IPS-18c (cell line): ENCODE results near the gene NFE2L2.
"Not testable (repeated sequence)": the region's sequence is repeated elsewhere in the genome, so short reads cannot be mapped to it uniquely, and the experiment has no call there.

Source experiments
- H3K4me3 ChIP-seq: 2 replicates; pipeline ENCODE4 v1.7.0; 2013; ENCODE audit warnings: low read depth, mild to moderate bottlenecking, low read length, moderate library complexity; ENCODE audit not compliant: insufficient read depth
- H3K9me3 ChIP-seq: one replicate; pipeline ENCODE4 v1.6.1; 2013; ENCODE audit warnings: mild to moderate bottlenecking, low read length, moderate library complexity; ENCODE audit not compliant: control insufficient read depth, insufficient read depth

Gene NFE2L2

GRCh38 chr2:177283906-177284305 lies 19.4 kb upstream of the NFE2L2 start:
- no peaks in the 10 kb centered on the region for H3K9me3 ChIP-seq
- no peak overlapping the region for H3K4me3 ChIP-seq

DNA sequence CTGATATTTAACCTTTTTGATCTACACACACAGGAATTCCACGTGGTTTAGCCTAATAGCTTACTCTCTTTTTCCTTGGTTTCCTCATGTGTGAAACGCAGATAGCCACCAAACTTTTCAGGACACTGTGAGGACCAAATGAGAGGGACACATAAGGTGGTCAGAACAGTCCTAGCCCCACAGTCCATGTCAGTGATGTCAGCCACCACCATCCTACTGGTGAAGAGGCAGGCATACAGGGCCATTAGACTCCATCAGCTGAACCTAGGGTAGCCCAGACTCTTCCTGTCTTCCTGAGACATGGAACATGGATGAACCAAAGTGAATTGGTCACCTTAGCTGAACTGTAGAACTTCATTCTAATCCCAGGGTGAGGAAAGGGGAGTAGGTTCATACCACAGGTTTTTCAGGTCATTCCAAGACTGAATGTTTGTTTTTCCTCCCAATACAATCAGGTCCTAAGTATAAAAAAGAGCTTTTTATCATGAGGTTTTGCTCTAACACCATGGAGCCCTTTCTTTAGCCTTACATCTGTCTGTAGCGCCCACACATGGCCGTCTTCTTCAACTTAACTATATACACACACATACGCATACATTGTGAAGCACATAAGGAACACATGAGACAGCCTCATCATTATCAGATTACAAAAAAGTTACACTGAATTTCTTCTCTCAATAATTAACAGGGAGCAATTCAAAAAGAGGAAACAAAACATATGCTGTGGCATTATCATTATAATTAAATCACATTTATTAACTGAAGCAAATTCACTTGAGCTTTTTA lies 18.5 kb upstream of the NFE2L2 start:
- Histone ChIP-seq H3K4me3 (no peak overlapping the region), H3K9me3 (no peaks in the 10 kb centered on the region)

DNA sequence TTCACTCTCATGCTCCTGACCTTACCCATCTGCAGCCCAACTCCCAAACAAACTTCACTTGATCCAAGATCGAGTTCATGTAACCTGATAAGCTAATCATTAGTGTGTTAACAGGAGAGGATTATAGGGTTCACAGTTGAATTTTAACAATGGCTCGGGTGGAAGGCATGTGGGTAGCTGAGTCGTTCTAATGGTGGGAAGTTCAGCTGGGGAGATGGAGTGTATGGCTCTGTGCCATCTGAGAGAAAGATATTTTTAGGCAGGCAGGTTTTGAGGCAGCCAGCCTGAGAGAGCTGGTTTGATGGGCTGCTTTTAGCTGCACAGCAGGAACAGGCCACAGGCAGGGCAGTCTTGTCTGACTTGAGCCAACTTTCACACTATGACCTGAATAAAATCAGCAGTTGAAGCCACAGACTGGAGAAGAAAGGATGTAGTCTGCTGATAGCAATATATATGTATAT lies 17.7 kb upstream of the NFE2L2 start:
- no peaks in the 10 kb centered on the region for H3K9me3 ChIP-seq
- no peak overlapping the region for H3K4me3 ChIP-seq

DNA sequence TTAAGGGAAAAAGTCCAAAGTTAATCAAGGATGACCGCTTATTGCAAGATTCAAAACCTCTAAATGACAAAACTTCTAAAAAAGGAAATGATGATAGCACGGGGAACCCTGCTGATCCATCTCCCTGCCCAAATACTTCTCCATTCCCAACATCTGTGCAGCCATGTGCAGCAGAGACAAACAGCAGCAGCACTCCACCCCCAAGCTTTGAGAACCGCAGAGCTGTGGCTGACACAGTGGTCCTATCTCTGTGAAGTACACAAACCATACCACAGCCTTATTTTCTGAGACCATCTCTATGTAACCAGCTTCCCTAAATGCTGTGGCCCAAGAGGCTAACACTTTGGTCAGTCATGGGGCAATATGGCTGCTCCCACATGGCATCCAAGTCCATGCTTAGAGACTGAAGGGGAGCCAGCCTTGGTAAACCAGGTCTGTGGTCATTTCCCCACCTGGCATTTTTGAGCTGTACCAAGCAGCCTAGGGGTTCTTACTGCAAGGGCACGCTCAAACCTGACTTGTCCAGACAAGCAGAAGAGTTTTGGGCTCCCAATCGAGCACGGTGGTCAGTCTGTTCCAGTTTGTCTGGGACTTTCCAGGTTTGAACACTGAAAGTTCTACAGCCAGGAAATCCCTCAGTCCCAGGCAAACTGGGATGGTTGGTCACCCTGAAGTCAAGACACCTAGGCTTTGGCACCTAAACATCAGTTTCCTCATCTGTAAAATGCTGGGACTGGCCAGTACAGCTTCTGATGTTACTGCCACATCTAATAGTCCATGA lies 17.1 kb upstream of the NFE2L2 start:
- H3K4me3 ChIP-seq: no peak overlapping the region
- H3K9me3 ChIP-seq: no peaks in the 10 kb centered on the region

DNA sequence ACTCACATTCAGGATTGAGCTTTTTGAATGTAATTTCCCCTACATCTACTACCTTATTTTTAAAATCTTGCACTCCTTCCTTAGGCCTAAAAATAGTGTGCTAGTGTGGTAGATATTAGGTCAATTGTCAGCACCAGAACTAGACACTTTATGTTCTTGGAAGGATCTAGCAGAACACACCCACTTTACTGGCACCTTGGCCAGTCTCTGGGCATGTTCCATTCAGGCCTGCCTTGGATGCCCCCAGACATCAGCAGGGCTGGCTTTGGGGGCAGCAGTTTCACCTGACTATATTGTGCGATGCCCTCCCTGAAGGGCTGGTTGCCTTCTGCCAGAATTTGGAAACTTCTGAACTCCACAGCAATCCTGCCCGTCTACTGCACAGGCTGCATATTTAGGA lies 15.3 kb upstream of the NFE2L2 start:
- Histone ChIP-seq H3K4me3 (no peak overlapping the region), H3K9me3 (no peaks in the 10 kb centered on the region)

DNA sequence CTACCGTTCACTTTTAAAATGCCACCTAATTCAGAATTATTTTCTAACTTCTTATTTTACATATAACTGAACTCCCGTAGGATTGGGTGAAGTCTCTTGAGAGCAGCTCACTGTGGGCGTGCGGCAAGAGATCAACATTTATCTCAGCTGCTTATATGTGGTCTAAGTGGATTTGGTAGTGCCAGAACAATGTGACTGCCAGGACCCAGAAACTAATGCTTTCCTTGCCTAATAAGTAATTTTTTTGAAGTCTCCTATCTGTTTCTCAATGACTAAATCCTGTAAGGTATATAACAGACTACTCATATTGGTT lies 11.2 kb upstream of the NFE2L2 start:
- Histone ChIP-seq H3K4me3 (no peak overlapping the region), H3K9me3 (no peaks in the 10 kb centered on the region)

- no peaks in the 10 kb centered on the region for H3K9me3 ChIP-seq
- H3K4me3 ChIP-seq: no peak overlapping the region
These were observed 10.7 kb upstream of the NFE2L2 start for GRCh38 chr2:177275040-177275742.

GRCh38 chr2:177273408-177273807 lies 8.9 kb upstream of the NFE2L2 start:
- Histone ChIP-seq H3K9me3 (no peaks in the 10 kb centered on the region), H3K4me3 (no peak overlapping the region)

GRCh38 chr2:177272765-177273164 lies 8.2 kb upstream of the NFE2L2 start:
- Histone ChIP-seq H3K4me3 (no peak overlapping the region), H3K9me3 (no peaks in the 10 kb centered on the region)

DNA sequence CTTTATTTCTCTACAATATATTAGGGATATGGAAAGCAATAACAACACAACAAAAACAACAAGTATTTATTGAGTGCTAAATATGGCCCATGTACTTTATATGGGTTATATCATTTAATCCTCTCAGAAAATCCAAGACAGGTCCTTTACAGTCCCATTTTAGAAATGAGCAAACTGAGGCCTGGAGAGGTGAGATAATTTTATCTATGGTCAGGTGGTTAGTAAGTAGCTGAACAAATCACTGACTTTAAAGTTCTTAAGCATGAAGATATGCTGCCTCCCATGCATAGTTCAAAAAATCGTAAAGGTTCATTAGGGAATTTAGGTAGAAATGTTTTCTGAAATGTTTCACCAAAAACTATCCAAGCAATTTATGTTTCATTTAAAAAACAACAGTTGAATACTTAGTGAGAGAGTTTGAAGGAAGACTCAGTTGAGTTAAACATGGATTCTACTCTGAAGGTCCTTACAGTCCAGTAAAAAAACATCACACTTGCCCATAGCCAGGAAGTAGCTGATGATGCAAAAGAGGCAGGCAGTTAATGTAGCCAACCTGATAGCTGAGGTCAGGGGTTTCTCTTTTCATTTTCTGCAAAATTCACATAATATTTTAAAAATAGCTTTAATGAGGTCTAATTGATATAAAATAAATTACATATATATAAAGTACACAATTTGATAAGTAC lies 7.6 kb upstream of the NFE2L2 start:
- no peak overlapping the region for H3K4me3 ChIP-seq
- no peaks in the 10 kb centered on the region for H3K9me3 ChIP-seq

DNA sequence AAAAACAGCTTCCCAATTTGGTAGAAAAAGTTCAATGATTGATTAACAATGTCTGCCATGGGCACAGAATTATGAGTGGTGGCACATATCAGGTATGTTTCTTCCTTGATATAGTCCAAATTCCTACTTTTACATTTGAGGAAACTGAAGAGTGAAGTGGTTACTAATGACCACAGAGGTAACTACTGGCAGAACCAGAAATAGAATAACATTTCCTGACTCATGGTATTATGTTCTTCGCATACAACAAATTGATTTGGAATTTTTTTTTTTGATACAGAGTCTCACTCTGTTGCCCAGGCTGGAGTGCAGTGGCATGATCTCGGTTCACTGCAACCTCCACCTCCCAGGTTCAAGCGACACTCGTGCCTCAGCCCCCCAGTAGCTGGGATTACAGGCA lies 6.0 kb upstream of the NFE2L2 start:
- no peak overlapping the region for H3K4me3 ChIP-seq
- no peaks in the 10 kb centered on the region for H3K9me3 ChIP-seq

DNA sequence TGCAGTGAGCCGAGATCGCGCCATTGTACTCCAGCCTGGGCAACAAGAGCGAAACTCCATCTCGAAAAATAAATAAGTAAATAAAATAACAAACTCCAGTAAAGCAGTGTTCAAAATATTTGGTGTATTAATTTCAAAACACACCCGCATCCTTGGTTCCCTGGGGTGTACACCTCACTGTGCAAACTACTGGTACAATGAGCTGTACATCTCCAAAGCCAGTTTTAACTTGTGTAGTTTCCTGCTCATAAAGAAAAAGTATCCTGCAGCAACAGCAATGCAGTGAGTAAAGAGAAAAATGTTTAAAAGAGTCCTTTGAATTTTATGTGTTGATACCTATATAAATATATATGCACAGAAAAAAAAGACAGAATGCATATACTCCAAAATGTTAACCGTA lies 4.4 kb upstream of the NFE2L2 start:
- no peaks in the 10 kb centered on the region for H3K9me3 ChIP-seq

GRCh38 chr2:177268187-177268871 lies 3.8 kb upstream of the NFE2L2 start:
- H3K9me3 ChIP-seq: no peaks in the 10 kb centered on the region
- no peak overlapping the region for H3K4me3 ChIP-seq

More for the DNA sequence above, 4.4 kb upstream of the NFE2L2 start:
- no peak overlapping the region for H3K4me3 ChIP-seq

DNA sequence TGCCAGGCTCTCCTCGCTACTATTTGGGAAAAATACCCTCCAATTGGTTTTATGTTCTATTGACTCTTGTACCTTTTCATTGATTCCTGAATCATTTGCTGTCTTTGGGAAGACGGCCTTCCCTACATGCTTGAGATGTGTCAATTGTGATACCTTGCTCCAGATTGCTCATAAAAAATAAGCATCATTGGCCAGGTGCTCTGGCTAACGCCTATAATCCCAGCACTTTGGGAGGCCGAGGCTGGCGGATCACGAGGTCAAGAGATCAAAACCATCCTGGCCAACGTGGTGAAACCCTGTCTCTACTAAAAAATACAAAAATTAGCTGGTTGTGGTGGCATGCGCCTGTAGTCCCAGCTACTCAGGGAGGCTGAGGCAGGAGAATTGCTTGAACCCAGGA lies 2.4 kb upstream of the NFE2L2 start:
- not testable (repeated sequence) for H3K4me3 ChIP-seq, H3K9me3 ChIP-seq

DNA sequence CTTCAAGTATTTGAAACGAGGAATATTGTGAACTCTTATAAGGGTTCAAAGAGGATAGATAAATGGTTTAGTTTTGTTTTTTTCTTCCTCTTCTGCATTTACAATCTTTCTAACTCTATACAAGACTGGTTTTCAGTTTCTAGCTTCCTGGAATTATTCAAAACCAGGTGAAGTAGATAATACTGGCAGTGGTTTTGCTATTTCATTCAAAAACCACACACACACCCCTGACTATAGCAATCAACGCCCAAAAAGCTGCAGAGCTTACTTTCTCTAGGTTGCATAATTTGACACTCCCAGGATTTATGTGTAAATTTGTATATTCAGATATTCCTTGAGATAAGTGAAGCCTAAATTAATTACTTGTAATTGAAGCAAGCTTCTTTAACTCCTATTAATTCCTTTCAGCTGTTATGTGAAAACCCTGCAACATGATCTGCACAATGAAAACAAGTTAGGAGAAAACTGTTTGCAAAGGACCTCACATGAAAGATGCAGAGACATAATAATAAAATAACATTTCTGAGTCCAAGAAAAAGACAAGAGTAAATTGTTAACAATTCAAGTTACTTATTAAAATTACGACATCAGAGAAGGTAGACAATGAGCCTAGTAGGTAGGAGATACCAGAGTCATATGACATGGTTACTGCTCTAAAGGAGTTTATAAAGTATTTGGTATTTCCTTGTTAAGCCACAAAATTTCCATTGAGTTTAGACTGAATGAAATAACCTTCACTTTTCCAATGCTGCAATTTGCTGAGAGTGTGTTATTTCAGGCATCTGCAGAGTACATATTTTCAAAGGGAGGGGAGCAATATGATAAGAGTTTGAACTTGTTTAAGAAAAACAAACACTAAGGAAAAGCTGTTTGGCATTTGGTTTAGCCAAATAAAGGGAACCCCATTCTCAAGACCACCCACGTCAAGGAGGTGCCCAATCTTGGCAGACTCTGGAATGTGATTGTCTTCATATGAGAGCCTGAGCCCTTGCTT lies 1.6 kb upstream of the NFE2L2 start:
- no peaks in the 10 kb centered on the region for H3K9me3 ChIP-seq
- no peak overlapping the region for H3K4me3 ChIP-seq

DNA sequence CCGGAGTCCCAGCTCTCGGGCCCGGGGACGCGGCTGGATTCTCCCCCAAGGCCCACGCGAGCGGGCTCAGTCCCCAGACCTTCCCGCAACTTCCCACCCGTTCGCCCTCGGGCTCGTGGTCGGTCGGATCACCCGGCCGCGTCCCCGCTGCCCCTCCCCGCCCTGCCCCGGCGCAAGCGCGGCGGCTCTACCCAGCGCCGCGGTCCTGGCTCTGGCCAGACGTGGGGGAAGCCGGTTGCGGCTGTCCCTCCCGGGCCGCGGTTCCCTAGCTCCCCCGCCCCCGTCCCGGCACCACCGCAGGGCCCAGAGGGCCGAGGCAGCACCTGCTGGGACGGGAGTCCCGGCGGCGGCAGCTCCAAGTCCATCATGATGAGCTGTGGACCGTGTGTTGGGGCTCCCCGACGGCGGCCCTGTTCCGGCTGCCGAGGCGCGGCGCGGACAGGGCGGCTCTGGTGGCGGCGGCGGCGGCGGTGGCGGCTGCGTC lies 276 bp downstream of the NFE2L2 start:
- Histone ChIP-seq H3K4me3 (peak overlapping the region; percentile 82), H3K9me3 (no peaks in the 10 kb centered on the region)
